GM12891 (cell line): ENCODE data around the gene NADK.
A peak's percentile ranks its signal among the peaks of the same experiment; 100 is the strongest.

Experiments used
- DNase-seq: peaks from one replicate; pipeline ENCODE4 v3.0.0; 2011; ENCODE audit warnings: low spot score; ENCODE audit not compliant: insufficient read length
- FAIRE-seq: peaks from 2 replicates; lab custom pipeline; 2011; peaks lifted over from hg19 to GRCh38; lab: Jason Lieb, UNC
- PAX5 ChIP-seq: IDR thresholded peaks from 2 replicates; pipeline ENCODE4 v1.6.1; 2011; ENCODE audit warnings: low read length, moderate library complexity, mild to moderate bottlenecking; ENCODE audit not compliant: insufficient read depth, severe bottlenecking
- POLR2A ChIP-seq: IDR thresholded peaks from 2 replicates; pipeline ENCODE4 v1.6.1; 2011; ENCODE audit warnings: low read depth, low read length, control low read depth
- POLR2AphosphoS5 ChIP-seq: IDR thresholded peaks from 2 replicates; pipeline ENCODE4 v1.6.1; 2011; ENCODE audit warnings: low read depth, low read length, control low read depth
- POU2F2 ChIP-seq: IDR thresholded peaks from 2 replicates; pipeline ENCODE4 v1.6.1; 2011; ENCODE audit warnings: low read depth, mild to moderate bottlenecking, control low read depth, low read length, moderate library complexity
- SPI1 ChIP-seq: IDR thresholded peaks from 2 replicates; pipeline ENCODE4 v1.6.1; 2011; ENCODE audit warnings: low read depth, low read length, control low read depth
- TAF1 ChIP-seq: IDR thresholded peaks from 2 replicates; pipeline ENCODE4 v1.6.1; 2011; ENCODE audit warnings: low read depth, low read length, control low read depth

The NADK gene

DNA sequence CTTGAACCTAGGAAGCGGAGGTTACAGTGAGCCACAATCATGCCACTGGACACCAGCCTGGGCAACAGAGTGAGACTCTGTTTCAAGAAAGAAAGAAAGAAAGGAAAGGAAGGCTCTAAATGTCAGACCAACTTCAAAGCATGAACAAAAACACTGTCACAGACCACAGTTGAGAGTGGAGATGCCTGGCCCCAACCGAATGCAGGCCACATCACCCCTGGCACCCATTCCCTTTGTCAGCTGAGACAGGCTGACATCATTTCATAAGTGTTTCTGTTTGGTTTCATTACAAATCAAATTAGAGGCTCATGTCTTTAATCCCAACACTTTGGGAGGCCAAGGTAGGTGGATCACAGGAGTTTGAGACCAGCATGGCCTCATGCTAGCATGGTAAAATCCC, 28.6 kb upstream of the NADK start:
- no peak for FAIRE-seq
- DNase-seq = no peak
- no peak for TF ChIP-seq SPI1
- TF ChIP-seq POLR2A = no peak
- TF ChIP-seq POLR2AphosphoS5 = no peak
- TF ChIP-seq TAF1 = no peak
- no peak for TF ChIP-seq PAX5
- no peak for TF ChIP-seq POU2F2

GRCh38 chr1:1804301-1804700, 26.0 kb upstream of the NADK start:
- no peak for TF ChIP-seq POLR2AphosphoS5
- no peak for TF ChIP-seq POLR2A
- TF ChIP-seq PAX5 = no peak
- no peak for TF ChIP-seq POU2F2
- TF ChIP-seq SPI1 = no peak
- TF ChIP-seq TAF1 = no peak
- DNase-seq (no peak), FAIRE-seq (no peak)

GRCh38 chr1:1802871-1803270, 24.6 kb upstream of the NADK start:
- TF ChIP-seq POLR2AphosphoS5 = no peak
- TF ChIP-seq POU2F2 = no peak
- TF ChIP-seq PAX5 = no peak
- TF ChIP-seq POLR2A = no peak
- TF ChIP-seq TAF1 = no peak
- TF ChIP-seq SPI1 = no peak
- DNase-seq = no peak
- no peak for FAIRE-seq

GRCh38 chr1:1799716-1800115, 21.4 kb upstream of the NADK start:
- no peak for DNase-seq
- peak; percentile 69 for FAIRE-seq
- TF ChIP-seq SPI1 = no peak
- TF ChIP-seq TAF1 = no peak
- no peak for TF ChIP-seq POU2F2

DNA sequence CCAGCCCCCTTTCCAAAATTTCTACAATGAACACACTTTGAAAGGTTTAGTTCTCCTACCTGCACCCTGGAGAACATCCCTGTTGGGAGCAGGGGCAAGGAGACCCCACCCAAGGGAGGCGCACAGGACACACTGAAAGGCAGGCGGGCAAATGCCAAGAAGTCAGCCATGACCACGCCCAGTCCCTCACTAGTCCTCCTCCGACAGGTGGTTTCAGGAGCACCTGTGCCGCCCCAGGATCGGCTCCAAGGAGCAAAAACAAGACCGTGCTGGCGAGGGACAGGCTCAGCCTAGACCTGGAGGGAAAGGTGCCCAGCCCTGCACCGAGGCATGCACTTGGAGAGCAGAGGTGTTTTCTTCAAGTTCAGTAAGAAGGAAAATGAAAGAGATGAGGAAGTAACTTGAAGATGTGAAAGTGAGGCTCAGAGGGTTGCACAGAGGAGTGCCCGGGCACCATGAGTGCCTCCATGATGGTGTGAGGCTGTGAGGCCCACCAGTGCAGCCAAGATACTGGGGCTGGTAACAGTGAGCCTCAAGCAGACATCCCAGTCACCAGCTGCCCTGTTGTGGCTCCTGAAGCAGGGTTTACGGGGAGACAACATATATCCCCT, 19.6 kb upstream of the NADK start:
- FAIRE-seq = no peak
- no peak for TF ChIP-seq PAX5
- TF ChIP-seq POU2F2 = 0 out of 2 replicates have a peak, but pooled peaks have one; percentile 18
- DNase-seq = no peak

- DNase-seq = no peak
- TF ChIP-seq POLR2A (no peak), SPI1 (no peak), TAF1 (no peak), PAX5 (no peak), POLR2AphosphoS5 (no peak), POU2F2 (no peak)
- no peak for FAIRE-seq
Measured at GRCh38 chr1:1796466-1796865, 18.2 kb upstream of the NADK start.

GRCh38 chr1:1794999-1795398, 16.7 kb upstream of the NADK start:
- TF ChIP-seq POLR2AphosphoS5 (no peak), POLR2A (no peak), PAX5 (no peak), SPI1 (no peak), TAF1 (no peak), POU2F2 (no peak)
- DNase-seq (no peak), FAIRE-seq (no peak)

- FAIRE-seq = no peak
- TF ChIP-seq SPI1 = no peak
- no peak for TF ChIP-seq PAX5
- DNase-seq = no peak
Measured at GRCh38 chr1:1793481-1794244, 15.4 kb upstream of the NADK start.

GRCh38 chr1:1788646-1789431, 10.6 kb upstream of the NADK start:
- no peak for TF ChIP-seq POU2F2
- no peak for TF ChIP-seq PAX5
- TF ChIP-seq POLR2AphosphoS5 = no peak
- TF ChIP-seq SPI1 = no peak
- no peak for TF ChIP-seq TAF1
- TF ChIP-seq POLR2A = no peak
- DNase-seq (no peak), FAIRE-seq (peak; percentile 65)

GRCh38 chr1:1788136-1788535, 9.9 kb upstream of the NADK start:
- DNase-seq (no peak), FAIRE-seq (no peak)
- TF ChIP-seq PAX5 = no peak
- TF ChIP-seq POLR2A = no peak
- no peak for TF ChIP-seq SPI1
- TF ChIP-seq POLR2AphosphoS5 = no peak
- TF ChIP-seq TAF1 = no peak
- TF ChIP-seq POU2F2 = no peak
